Retina (tissue), 1 donor: ENCODE measurements around the gene DIPK1A.

Experiments used
- DNase-seq: peaks from one replicate; pipeline ENCODE4 v3.0.0-alpha.2; 2016

DIPK1A gene

GRCh38 chr1:92961131-92961895, at the start of gene DIPK1A:
DIPK1A (minus strand) TSS chr1:92961462; CDS start chr1:92961429, 33 bp downstream.
- peak; percentile 88 for DNase-seq

GRCh38 chr1:93007941-93008577, 46.8 kb upstream of the DIPK1A start:
- DNase-seq, result no peak

- DNase-seq, result no peak
Observed at GRCh38 chr1:93005252-93005598, 44.0 kb upstream of the DIPK1A start.

GRCh38 chr1:93004566-93005251, 43.4 kb upstream of the DIPK1A start:
- no peak for DNase-seq

- DNase-seq, result no peak
Observed at GRCh38 chr1:93003981-93004380, 42.7 kb upstream of the DIPK1A start.

- DNase-seq, result no peak
Observed at GRCh38 chr1:93002781-93003180, 41.5 kb upstream of the DIPK1A start.

GRCh38 chr1:93001893-93002292, 40.6 kb upstream of the DIPK1A start:
- DNase-seq, result no peak

- DNase-seq, result no peak
Observed at GRCh38 chr1:93000751-93001175, 39.5 kb upstream of the DIPK1A start.

- no peak for DNase-seq
Observed at GRCh38 chr1:93000291-93000690, 39.0 kb upstream of the DIPK1A start.

- DNase-seq, result no peak
Observed at GRCh38 chr1:92998821-92999220, 37.6 kb upstream of the DIPK1A start.

GRCh38 chr1:92995441-92996430, 34.5 kb upstream of the DIPK1A start:
- DNase-seq, result no peak

- peak; percentile 62 for DNase-seq
Observed at GRCh38 chr1:92994105-92994712, 32.9 kb upstream of the DIPK1A start.

- no peak for DNase-seq
Observed at GRCh38 chr1:92993581-92993980, 32.3 kb upstream of the DIPK1A start.

GRCh38 chr1:92992877-92993276, 31.6 kb upstream of the DIPK1A start:
- DNase-seq, result no peak

GRCh38 chr1:92992054-92992453, 30.8 kb upstream of the DIPK1A start:
- no peak for DNase-seq

GRCh38 chr1:92990828-92991227, 29.6 kb upstream of the DIPK1A start:
- no peak for DNase-seq

GRCh38 chr1:92989936-92990583, 28.8 kb upstream of the DIPK1A start:
- DNase-seq, result no peak

GRCh38 chr1:92989253-92989652, 28.0 kb upstream of the DIPK1A start:
- DNase-seq, result no peak

GRCh38 chr1:92987462-92987861, 26.2 kb upstream of the DIPK1A start:
- DNase-seq, result no peak

GRCh38 chr1:92985101-92985500, 23.8 kb upstream of the DIPK1A start:
- DNase-seq, result no peak

- DNase-seq, result no peak
Observed at GRCh38 chr1:92980732-92981647, 19.7 kb upstream of the DIPK1A start.
